HG02798 (cell line): ENCODE results near the gene STRN4.
"Not testable (repeated sequence)": the region's sequence is repeated elsewhere in the genome, so short reads cannot be mapped to it uniquely, and the experiment has no call there.

Experiments used
- ATAC-seq: cut with Tn5 transposase; IDR thresholded peaks from one replicate; pipeline ENCODE4 v1.9.1; 2021; ENCODE audit warnings: mild to moderate bottlenecking; ENCODE audit not compliant: unreplicated experiment, poor library complexity

Gene STRN4

GRCh38 chr19:46717034-46717715 is 29.1 kb downstream of the STRN4 start, which contains the start of gene PRKD2:
PRKD2 (minus strand) TSS chr19:46717114; CDS start chr19:46716370, 744 bp downstream.
- ATAC-seq, result peak; percentile 59

- no peak for ATAC-seq
Measured at GRCh38 chr19:46716672-46717033, 29.6 kb downstream of the STRN4 start.

DNA sequence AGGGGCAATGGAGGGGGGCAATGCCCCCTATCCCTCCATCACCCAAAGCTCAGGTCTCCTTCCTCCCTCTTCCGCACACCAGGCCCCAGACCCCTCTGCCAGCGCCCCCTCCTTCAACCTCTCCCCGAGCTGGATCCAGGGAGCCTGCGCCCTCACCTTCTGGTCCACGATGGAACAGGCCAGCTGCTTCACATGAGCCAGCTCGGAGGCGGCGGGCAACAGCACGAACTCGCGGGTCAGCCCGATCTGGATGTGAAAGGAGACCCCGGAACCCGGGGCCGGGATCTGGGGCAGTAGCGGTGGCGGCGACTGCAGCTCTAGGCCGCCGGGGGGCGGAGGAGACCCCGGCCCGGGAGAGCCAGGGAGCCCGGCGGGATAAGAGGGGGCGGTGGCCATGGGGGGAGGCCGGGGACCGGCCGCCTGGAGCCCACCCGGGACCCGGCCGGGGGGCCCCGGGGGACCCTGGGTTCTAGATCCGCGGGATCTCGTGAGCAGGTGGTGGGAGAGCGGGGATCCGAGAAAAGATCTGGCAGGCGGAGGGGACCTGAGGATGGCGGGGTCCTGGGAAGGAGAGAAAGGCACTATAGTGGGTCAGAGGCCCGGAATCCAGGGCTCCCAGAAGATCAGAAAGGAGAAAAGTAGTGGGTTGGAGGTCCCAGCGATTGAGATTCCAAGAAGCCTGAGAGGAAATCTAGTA is 30.1 kb downstream of the STRN4 start:
- no peak for ATAC-seq

GRCh38 chr19:46715620-46715974 is 30.7 kb downstream of the STRN4 start:
- ATAC-seq, result no peak

DNA sequence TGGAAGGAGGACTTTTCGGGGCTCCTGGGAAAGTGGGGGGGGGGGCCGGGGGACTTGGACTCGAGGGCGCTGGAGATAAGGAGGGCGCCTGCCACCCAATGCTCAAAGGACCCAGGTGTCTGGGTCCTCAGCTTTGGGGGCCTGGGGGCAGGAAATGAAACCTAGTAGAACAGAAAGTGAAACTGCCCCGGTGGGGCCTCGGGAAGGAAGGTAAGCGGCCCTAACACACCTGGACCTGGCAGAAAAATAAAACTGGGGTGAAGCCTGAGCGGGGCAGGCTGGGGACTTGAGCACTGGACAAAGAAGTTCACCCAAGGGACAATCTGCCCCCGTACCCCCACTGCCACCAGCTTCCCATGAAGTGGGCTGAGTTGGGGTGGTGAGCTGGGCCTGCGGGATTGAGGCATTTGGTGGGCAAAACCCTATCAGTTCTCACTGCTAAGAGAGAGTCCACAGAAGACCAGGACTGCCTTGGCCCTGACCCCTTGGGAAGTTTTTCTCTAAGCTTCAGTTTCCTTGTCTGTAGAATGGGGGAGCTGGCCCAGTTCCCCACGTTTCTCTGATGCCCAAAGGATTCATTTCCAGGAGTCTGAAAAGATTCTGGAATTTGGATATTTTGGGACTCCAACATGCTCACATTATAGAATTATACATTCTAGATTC is 31.7 kb downstream of the STRN4 start:
- ATAC-seq, result no peak

DNA sequence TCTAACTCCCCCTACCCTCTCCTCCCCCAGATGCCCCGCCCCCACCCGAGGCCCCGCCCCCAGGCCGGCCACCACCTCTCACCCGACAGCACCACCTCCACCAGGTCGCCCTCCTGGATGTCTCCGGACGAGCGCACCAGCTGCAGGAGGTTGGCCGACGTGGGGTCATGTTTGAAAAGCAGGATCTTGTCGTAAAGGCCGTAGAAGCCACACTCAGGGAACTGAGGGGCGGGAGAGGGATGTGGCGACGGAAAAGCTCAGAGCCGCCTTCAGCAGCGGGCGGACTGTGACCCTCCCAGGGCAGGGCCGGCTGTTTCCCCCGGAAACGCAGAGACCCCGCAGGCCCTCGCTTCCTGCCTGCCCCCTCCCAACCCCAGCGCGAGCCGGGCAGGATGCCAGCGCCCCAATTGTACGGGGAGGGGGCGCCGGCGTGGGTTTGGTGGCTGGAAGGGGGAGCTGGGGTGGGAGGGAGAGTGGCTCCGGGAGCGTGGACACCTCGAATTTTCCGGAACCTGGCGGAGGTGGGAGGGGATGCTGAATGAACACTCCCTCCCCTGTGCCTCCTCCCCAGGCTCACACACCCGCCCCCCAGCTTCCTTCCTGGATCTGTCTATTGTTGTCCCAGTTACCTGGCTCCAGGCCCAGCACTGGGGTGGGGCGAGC is 32.3 kb downstream of the STRN4 start:
- no peak for ATAC-seq

- not testable (repeated sequence) for ATAC-seq
Measured at GRCh38 chr19:46712768-46713338, 33.4 kb downstream of the STRN4 start.

DNA sequence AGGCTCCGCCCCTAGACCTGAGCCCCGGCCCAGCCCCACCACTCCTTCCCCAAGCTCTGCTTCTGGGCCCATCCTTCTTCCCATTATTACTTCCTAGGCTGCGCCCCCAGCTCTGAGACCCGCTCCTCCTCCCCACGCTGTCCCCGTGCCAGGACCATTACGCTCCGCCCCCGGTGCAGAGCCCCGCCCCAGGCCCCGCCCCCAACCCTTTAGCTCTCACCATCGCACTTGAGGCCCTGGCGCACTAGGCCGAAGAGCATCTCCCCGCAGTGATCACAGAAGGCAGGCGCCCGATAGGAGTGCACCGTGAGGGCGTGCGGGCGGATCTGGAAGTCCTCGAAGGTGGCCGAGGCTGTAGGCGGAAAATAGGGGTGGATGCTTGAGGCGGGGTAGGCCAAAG is 35.6 kb downstream of the STRN4 start:
- ATAC-seq, result no peak

DNA sequence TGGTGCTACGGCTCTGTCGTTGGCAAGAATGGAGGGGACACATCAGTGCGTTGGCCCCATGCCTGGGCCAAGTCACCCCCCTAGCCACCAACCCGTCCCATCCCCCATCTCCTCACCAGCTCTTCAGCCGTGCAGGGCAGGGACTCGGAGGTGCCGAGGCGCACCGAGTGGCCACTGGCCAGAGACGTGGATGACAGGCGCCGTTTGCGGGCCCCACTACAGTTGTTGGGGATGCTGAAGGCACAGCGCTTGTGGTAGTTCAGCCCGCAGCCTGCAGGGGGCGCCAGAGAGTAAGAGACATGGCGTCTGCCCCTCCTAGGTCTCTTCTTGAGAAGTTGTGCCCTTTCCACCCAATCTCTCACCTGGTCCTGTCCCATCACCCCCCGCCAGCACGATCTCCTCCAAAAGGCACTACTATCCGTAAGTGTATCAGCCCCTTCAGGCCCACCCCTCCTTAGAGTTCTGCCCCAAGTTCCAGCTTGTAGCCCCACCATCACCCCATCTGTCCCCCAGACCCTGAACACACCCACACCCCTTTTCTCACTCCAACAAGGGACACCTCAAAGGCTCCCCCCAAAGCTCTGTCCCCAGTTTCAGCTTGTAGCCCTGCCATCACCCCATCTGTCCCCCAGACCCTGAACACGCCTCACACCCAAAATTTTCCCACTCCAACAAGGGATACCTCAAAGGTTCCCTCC is 41.7 kb downstream of the STRN4 start:
- no peak for ATAC-seq

DNA sequence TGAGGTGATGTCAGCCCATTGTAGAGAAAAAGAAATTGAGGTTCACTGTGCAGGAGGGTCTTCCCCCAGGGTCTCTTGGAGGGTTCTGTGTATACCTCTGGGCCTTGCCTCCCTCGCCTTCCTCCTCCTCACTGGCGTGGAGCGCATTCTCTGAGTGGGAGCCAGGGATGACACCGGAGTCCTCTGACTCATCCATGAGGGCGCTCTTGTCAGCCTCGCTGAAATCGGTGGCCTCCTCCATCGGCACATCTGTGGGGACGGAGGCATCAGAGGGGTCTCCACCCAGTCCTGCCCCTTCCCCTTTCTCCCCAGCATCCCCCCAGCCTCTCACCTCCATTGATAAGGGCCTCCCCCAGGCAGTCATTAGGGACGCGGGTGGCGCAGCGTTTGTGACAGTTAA is 45.5 kb downstream of the STRN4 start:
- no peak for ATAC-seq

DNA sequence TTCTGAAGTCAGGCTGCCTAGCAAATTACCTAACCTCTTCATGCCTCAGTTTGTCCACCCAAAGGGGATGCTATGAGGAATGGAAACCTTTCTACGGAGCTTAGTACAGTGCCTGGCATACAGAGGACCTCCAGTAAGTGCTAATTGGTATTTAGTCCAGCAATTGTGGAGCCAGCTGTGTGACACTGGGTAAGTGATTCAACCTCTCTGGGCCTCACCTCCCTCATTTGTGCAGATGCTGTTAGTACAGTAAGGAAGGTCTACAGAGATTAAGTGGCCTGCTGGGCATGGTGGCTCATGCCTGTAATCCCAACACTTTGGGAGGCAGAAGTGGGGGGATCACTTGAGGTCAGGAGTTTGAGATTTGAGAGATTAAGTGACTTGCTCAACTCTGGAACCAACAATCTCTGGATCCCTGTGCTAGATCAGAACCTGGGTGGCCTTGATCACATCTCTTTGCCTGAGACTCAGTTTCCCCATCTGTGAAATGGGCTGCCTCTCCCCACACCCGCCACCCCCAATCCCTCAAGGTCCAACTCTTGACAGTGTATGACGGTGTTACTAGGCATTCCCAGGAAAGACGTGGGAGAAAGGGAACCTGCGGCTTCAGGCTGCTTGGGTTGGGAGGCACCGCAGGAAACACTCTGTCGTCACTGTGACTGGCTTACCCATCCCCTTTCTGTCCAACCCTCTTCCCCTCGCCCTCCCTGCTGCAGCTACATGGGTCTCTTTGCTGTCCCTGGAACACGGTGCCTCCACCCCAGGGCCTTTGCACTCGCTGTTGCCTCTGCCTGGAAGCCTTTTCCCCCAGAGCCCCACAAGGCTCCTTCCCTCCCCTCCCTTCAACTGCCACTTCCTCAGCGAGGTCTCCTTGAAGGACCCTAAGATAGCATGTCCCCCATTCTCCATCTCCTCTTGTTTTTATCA is 47.6 kb downstream of the STRN4 start:
- ATAC-seq, result no peak

DNA sequence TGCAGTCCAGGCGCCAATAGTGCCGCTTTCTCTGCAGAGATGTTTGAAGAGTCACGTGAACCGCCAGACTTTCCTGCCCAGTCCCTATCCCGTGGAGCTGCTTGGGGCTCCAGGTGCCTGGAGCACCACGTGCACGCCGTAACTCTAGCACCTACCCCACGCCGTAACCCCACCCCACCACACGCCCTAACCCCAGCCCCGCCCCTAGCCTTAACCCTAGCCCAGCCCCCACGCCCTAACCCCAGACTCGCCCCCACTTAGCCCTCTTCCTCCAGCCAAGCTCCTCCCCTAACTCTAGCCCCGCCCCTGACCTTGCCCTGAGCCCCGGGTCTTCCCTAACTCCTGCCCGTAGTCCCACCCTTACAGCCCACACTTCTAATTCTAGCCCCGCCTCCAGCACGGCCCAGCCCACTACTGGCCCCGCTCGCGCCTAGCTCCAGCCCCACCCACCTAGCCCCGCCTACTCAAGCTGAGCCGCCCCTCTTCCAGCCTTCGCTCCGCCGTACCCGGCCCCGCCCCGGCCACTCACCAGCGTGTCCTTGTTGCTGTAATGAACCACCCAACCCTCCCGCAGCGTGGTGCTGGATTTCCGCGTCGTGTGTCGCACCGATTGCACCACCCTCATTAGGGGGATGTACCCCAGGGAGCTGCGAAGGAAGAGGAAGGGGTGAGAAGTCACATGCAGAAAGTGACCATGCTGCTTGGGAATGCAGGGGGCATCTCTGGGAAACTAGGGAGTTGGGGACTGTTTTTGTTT is 48.9 kb downstream of the STRN4 start:
- no peak for ATAC-seq

GRCh38 chr19:46696866-46697203 is 49.4 kb downstream of the STRN4 start:
- ATAC-seq, result no peak

DNA sequence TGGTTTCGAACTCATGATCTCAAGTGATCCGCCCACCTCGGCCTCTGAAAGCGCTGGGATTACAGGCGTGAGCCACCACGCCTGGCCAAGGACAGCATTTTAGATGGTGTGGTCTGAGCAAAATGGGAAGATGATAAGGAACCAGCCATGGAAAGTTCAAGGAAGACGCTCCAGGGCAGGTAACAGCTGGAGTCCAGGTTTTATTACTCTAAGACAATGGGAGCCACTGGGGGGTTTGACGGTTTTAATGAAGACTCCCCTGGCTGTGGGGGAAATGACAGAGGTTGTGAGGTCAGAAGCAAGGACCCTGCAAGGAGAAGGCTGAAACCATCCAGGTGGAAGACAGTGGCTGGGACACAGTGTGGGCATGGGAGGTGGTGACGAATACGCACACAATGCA is 50.2 kb downstream of the STRN4 start:
- no peak for ATAC-seq

- ATAC-seq, result no peak
Measured at GRCh38 chr19:46693760-46694159, 52.5 kb downstream of the STRN4 start.

- no peak for ATAC-seq
Measured at GRCh38 chr19:46692918-46693722, 53.1 kb downstream of the STRN4 start.

DNA sequence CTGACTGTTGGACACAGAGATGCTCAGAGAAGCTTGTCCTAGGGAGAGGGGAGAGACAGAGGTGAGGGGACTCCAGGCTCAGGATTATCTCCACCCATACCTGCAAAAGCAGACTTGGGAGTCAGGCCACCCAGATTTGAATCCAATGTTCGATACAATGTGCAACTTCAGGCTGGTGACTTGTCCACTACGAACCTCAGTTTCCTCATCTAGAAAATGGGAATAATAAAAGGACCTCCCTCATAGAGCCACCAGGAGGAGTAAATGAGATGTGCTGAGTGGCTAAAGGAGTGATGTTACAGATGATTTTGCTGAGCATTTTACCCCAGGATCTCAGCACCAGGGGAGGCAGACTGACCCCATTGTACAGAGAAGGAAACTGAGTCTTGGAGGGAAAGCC is 54.3 kb downstream of the STRN4 start:
- ATAC-seq, result no peak

DNA sequence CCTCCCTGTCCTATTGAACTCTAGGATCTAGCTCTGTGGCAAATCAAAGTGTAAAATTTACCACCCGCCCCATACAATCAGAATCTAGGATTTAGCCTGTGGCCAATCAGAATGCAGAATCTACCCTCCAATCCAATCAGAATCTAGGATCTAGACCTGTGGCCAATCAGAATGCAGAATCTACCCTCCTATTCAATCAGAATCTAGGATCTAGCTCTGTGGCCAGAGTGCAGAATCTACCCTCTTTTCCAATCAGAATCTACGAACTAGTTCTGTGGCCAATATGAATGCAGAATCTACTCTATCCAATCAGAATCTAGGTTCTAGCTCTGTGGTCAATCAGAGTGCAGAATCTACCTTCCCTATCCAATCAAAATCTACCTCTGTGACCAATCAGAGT is 55.1 kb downstream of the STRN4 start:
- no peak for ATAC-seq
